GM10266 (cell line): ENCODE results near the gene IL4.

Experiments used
- DNase-seq: peaks from one replicate; pipeline ENCODE4 v3.0.0; 2012; ENCODE audit errors: extremely low spot score
- TF ChIP-seq, protein P1 (sequence below): IDR thresholded peaks from 2 replicates; pipeline ENCODE4 v1.5.1; 2012; ENCODE audit warnings: mild to moderate bottlenecking, low read depth; ENCODE audit not compliant: control insufficient read depth, insufficient read depth; ENCODE audit errors: missing control alignments

The IL4 gene

DNA sequence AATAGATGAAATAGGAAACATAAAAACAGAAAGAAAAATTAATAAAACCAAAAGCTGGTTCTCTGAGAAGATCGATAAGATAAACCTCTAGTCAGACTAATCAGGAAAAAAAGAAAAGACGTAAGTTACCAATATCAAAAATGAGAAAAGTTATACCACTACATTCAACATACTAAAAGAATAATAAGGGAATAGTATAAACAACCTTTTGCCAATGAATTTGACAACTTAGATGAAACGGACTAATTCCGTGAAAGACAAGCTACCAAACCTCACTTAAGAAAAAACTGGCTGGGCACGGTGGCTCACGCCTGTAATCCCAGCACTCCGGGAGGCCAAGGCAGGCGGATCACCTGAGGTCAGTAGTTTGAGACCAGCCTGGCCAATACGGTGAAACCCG lies 56.1 kb downstream of the IL4 start:
- TF ChIP-seq, protein P1, sequence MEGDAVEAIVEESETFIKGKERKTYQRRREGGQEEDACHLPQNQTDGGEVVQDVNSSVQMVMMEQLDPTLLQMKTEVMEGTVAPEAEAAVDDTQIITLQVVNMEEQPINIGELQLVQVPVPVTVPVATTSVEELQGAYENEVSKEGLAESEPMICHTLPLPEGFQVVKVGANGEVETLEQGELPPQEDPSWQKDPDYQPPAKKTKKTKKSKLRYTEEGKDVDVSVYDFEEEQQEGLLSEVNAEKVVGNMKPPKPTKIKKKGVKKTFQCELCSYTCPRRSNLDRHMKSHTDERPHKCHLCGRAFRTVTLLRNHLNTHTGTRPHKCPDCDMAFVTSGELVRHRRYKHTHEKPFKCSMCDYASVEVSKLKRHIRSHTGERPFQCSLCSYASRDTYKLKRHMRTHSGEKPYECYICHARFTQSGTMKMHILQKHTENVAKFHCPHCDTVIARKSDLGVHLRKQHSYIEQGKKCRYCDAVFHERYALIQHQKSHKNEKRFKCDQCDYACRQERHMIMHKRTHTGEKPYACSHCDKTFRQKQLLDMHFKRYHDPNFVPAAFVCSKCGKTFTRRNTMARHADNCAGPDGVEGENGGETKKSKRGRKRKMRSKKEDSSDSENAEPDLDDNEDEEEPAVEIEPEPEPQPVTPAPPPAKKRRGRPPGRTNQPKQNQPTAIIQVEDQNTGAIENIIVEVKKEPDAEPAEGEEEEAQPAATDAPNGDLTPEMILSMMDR: no peak
- DNase-seq: no peak
